Forelimb muscle (tissue), 1 donor: Measurements from ENCODE around the gene PLCXD3. TPM values are rescaled to one million over a fixed set of nuclear protein-coding genes. Genes with fewer than 3 reads are reported as not detected.

Source experiments
- DNase-seq: peaks from one replicate; pipeline ENCODE4 v3.0.0-alpha.2; 2013; ENCODE audit warnings: low read depth
- polyA plus RNA-seq: library from polyadenylated mRNA; unstranded; fragments of 120-200 nt; gene quantifications from one replicate; pipeline ENCODE4 v1.2.1, GENCODE V29; 2013; ENCODE audit not compliant: insufficient read length

PLCXD3 gene
- polyA plus RNA-seq, 1 donor = 0.09 TPM

GRCh38 chr5:41415242-41415641 lies 95.2 kb downstream of the PLCXD3 start:
- no peak for DNase-seq

GRCh38 chr5:41414598-41414997 lies 95.8 kb downstream of the PLCXD3 start:
- DNase-seq = no peak

GRCh38 chr5:41413074-41413473 lies 97.3 kb downstream of the PLCXD3 start:
- no peak for DNase-seq

GRCh38 chr5:41412496-41412895 lies 97.9 kb downstream of the PLCXD3 start:
- no peak for DNase-seq

- DNase-seq = no peak
Measured at GRCh38 chr5:41410737-41411136, 99.7 kb downstream of the PLCXD3 start.

GRCh38 chr5:41410307-41410706 lies 100.1 kb downstream of the PLCXD3 start:
- DNase-seq = no peak

GRCh38 chr5:41408676-41409443 lies 101.5 kb downstream of the PLCXD3 start:
- DNase-seq = no peak

GRCh38 chr5:41406936-41407335 lies 103.5 kb downstream of the PLCXD3 start:
- DNase-seq = no peak

- DNase-seq = no peak
Measured at GRCh38 chr5:41406424-41406823, 104.0 kb downstream of the PLCXD3 start.

- no peak for DNase-seq
Measured at GRCh38 chr5:41404757-41405156, 105.6 kb downstream of the PLCXD3 start.

- DNase-seq = no peak
Measured at GRCh38 chr5:41403846-41404245, 106.6 kb downstream of the PLCXD3 start.

GRCh38 chr5:41402845-41403244 lies 107.6 kb downstream of the PLCXD3 start:
- DNase-seq = no peak

GRCh38 chr5:41399839-41400238 lies 110.6 kb downstream of the PLCXD3 start:
- DNase-seq = no peak

- DNase-seq = no peak
Measured at GRCh38 chr5:41392016-41392415, 118.4 kb downstream of the PLCXD3 start.

- no peak for DNase-seq
Measured at GRCh38 chr5:41374631-41375030, 135.8 kb downstream of the PLCXD3 start.

- no peak for DNase-seq
Measured at GRCh38 chr5:41373230-41373629, 137.2 kb downstream of the PLCXD3 start.

GRCh38 chr5:41371738-41372137 lies 138.7 kb downstream of the PLCXD3 start:
- DNase-seq = no peak

- no peak for DNase-seq
Measured at GRCh38 chr5:41370482-41370881, 139.9 kb downstream of the PLCXD3 start.

- DNase-seq = no peak
Measured at GRCh38 chr5:41369799-41370198, 140.6 kb downstream of the PLCXD3 start.

GRCh38 chr5:41368158-41368557 lies 142.2 kb downstream of the PLCXD3 start:
- DNase-seq = no peak

- DNase-seq = no peak
Measured at GRCh38 chr5:41365369-41365768, 145.0 kb downstream of the PLCXD3 start.

- DNase-seq = peak; percentile 34
Measured at GRCh38 chr5:41364346-41364745, 146.1 kb downstream of the PLCXD3 start.

GRCh38 chr5:41363343-41363986 lies 146.9 kb downstream of the PLCXD3 start:
- no peak for DNase-seq
